Measurements from ENCODE around the gene MCUR1.
"Not testable (repeated sequence)": the region's sequence is repeated elsewhere in the genome, so short reads cannot be mapped to it uniquely, and the experiment has no call there.

- not testable (repeated sequence) for TF ChIP-seq CTCF (IDR thresholded peaks at IDR 0.05; ENCODE audit: insufficient read depth, low read length); SPI1 (IDR thresholded peaks at IDR 0.05; ENCODE audit: borderline replicate concordance, low read depth)
Observed at GRCh38 chr6:13772358-13773030, 41.9 kb downstream of the MCUR1 start.

Data from HL-60 (cell line).